IMR-90 (cell line): ENCODE results near the gene GTF2A1L. TPM values are rescaled to one million over a fixed set of nuclear protein-coding genes. Genes with fewer than 3 reads are reported as not detected.

ENCODE experiments used
- ATAC-seq: fragments of 200-7000 bp; cut with Tn5 transposase; 2 replicates; pipeline ENCODE4 v1.9.1; 2020; ENCODE audit warnings: low read depth, mild to moderate bottlenecking, moderate library complexity
- BruUV-seq: library from RNA; stranded (reverse); fragments of 400-500 nt; replicated peaks from 2 replicates; lab custom pipeline; 2021; lab: Mats Ljungman, UMichigan
- CTCF ChIA-PET: fragments of 300-600 bp; formaldehyde crosslinking; extraction: SDS; loops from one replicate; lab custom pipeline; 2021; ENCODE audit warnings: antibody characterized with exemption; lab: Yijun Ruan, JAX
- POLR2A ChIA-PET: fragments of 300-600 bp; sonication (Branson Sonifier 250); formaldehyde crosslinking; loops from one replicate; lab custom pipeline; 2022; ENCODE audit warnings: antibody characterized with exemption; ENCODE audit not compliant: unreplicated experiment; lab: Charles Lee
- DNase-seq: peaks from one replicate; pipeline ENCODE4 v3.0.0; 2013
- H2AFZ ChIP-seq: replicated peaks from 2 replicates; pipeline ENCODE3; 2013; ENCODE audit warnings: low read length, mild to moderate bottlenecking; ENCODE audit not compliant: poor library complexity
- H2AK5ac ChIP-seq: 2 replicates; pipeline ENCODE4 v1.6.1; 2013; ENCODE audit warnings: low read depth, low read length, inconsistent platforms
- H2AK9ac ChIP-seq: replicated peaks from 2 replicates; pipeline ENCODE3; 2013; ENCODE audit warnings: mild to moderate bottlenecking, low read depth, low read length, moderate library complexity; ENCODE audit not compliant: poor library complexity
- H2BK120ac ChIP-seq: 2 replicates; pipeline ENCODE4 v1.6.1; 2013; ENCODE audit warnings: low read depth, low read length, inconsistent platforms
- H2BK15ac ChIP-seq: 3 replicates; pipeline ENCODE4 v1.6.1; 2013; ENCODE audit warnings: low read depth, low read length, inconsistent platforms
- H2BK20ac ChIP-seq: 2 replicates; pipeline ENCODE4 v1.6.1; 2013; ENCODE audit warnings: low read depth, mild to moderate bottlenecking, inconsistent platforms, low read length, moderate library complexity
- H2BK5ac ChIP-seq: 2 replicates; pipeline ENCODE4 v1.6.1; 2013; ENCODE audit warnings: mild to moderate bottlenecking, low read depth, low read length, inconsistent platforms; ENCODE audit not compliant: poor library complexity, severe bottlenecking
- H3K14ac ChIP-seq: replicated peaks from 2 replicates; pipeline ENCODE4 v1.6.1; 2013; ENCODE audit warnings: low read depth, low read length, inconsistent platforms
- H3K18ac ChIP-seq: 2 replicates; pipeline ENCODE4 v1.6.1; 2013; ENCODE audit warnings: low read depth, low read length, control low read depth
- H3K23ac ChIP-seq: 2 replicates; pipeline ENCODE4 v1.6.1; 2013; ENCODE audit warnings: low read depth, low read length, inconsistent platforms
- H3K27ac ChIP-seq: 2 replicates; pipeline ENCODE4 v1.5.1; 2013; ENCODE audit warnings: mild to moderate bottlenecking, control low read depth, low read length; ENCODE audit not compliant: insufficient read depth
- H3K27me3 ChIP-seq: 2 replicates; pipeline ENCODE4 v1.6.1; 2013; ENCODE audit warnings: low read length; ENCODE audit not compliant: control insufficient read depth, insufficient read depth
- H3K36me3 ChIP-seq: 2 replicates; pipeline ENCODE4 v1.6.1; 2013; ENCODE audit warnings: low read length, mixed read lengths; ENCODE audit not compliant: control insufficient read depth, insufficient read depth
- H3K4ac ChIP-seq: 2 replicates; pipeline ENCODE4 v1.6.1; 2013; ENCODE audit warnings: low read depth, low read length, inconsistent platforms
- H3K4me1 ChIP-seq: 2 replicates; pipeline ENCODE4 v1.6.1; 2013; ENCODE audit warnings: low read length, mixed read lengths; ENCODE audit not compliant: control insufficient read depth, insufficient read depth
- H3K4me2 ChIP-seq: 2 replicates; pipeline ENCODE4 v1.6.1; 2013; ENCODE audit warnings: low read depth, mild to moderate bottlenecking, control low read depth, low read length, moderate library complexity
- H3K4me3 ChIP-seq: 2 replicates; pipeline ENCODE4 v1.5.1; 2013; ENCODE audit warnings: low read depth, mild to moderate bottlenecking, control low read depth, low read length, moderate library complexity; ENCODE audit not compliant: insufficient read depth
- H3K56ac ChIP-seq: 2 replicates; pipeline ENCODE4 v1.6.1; 2013; ENCODE audit warnings: low read length, inconsistent platforms; ENCODE audit not compliant: insufficient read depth; ENCODE audit errors: extremely low read depth
- H3K79me1 ChIP-seq, 2 experiments: 2 replicates each; pipeline ENCODE4 v1.6.1; 2013; ENCODE audit warnings: low read length in 2 of 2, inconsistent platforms in 1 of 2, low read depth in 1 of 2
- H3K9ac ChIP-seq: 2 replicates; pipeline ENCODE4 v1.6.1; 2013; ENCODE audit warnings: low read depth, low read length, control low read depth
- H3K9me1 ChIP-seq: 2 replicates; pipeline ENCODE4 v1.6.1; 2013; ENCODE audit warnings: low read length, inconsistent platforms; ENCODE audit not compliant: insufficient read depth
- H3K9me3 ChIP-seq: 2 replicates; pipeline ENCODE4 v1.6.1; 2013; ENCODE audit warnings: low read length; ENCODE audit not compliant: control insufficient read depth, insufficient read depth
- H4K20me1 ChIP-seq: 2 replicates; pipeline ENCODE4 v1.6.1; 2013; ENCODE audit warnings: low read length, inconsistent platforms; ENCODE audit not compliant: insufficient read depth
- H4K5ac ChIP-seq: 2 replicates; pipeline ENCODE4 v1.6.1; 2013; ENCODE audit warnings: mild to moderate bottlenecking, low read depth, low read length, control low read depth
- H4K8ac ChIP-seq, 2 experiments: 2 replicates each; pipeline ENCODE4 v1.6.1; 2013; ENCODE audit warnings: low read depth in 2 of 2, low read length in 2 of 2, control low read depth in 1 of 2, inconsistent platforms in 1 of 2
- H4K91ac ChIP-seq: 2 replicates; pipeline ENCODE4 v1.6.1; 2013; ENCODE audit warnings: low read depth, low read length, inconsistent platforms; ENCODE audit not compliant: insufficient read depth
- CTCF ChIP-seq: conservative IDR thresholded peaks from 2 replicates; pipeline ENCODE4 v1.5.1; 2012; ENCODE audit warnings: mild to moderate bottlenecking, low read depth, low read length, improper control_type of control experiment
- FOS ChIP-seq: fragments of 150-350 bp; IDR thresholded peaks from 2 replicates; pipeline ENCODE4 v1.6.1; 2016; ENCODE audit warnings: low read depth, low read length
- MAFK ChIP-seq: IDR thresholded peaks from 2 replicates; pipeline ENCODE4 v1.6.1; 2012; ENCODE audit warnings: low read depth, low read length, improper control_type of control experiment
- MXI1 ChIP-seq: IDR thresholded peaks from 2 replicates; pipeline ENCODE4 v1.6.1; 2012; ENCODE audit warnings: low read depth, mild to moderate bottlenecking, low read length, moderate library complexity, borderline replicate concordance
- NFE2L2 ChIP-seq: fragments of 150-350 bp; IDR thresholded peaks from 2 replicates; pipeline ENCODE4 v1.6.1; 2016; ENCODE audit warnings: low read depth, mild to moderate bottlenecking, low read length
- POLR2A ChIP-seq: IDR thresholded peaks from 2 replicates; pipeline ENCODE4 v1.6.1; 2012; ENCODE audit warnings: mild to moderate bottlenecking, low read depth, low read length
- RAD21 ChIP-seq: IDR thresholded peaks from 2 replicates; pipeline ENCODE4 v1.6.1; 2012; ENCODE audit warnings: low read length, improper control_type of control experiment
- RFX5 ChIP-seq: IDR thresholded peaks from 2 replicates; pipeline ENCODE4 v1.8.0; 2012; ENCODE audit warnings: low read depth, mild to moderate bottlenecking, low read length, moderate library complexity
- WGBS, 2 experiments: methylation state at CpG; one replicate each; pipeline versions ENCODE4 v1.1.5 to v1.1.7; 2013; ENCODE audit warnings: missing lambda C conversion rate in 2 of 2; ENCODE audit not compliant: insufficient read length in 1 of 2; ENCODE audit errors: extremely low coverage in 2 of 2; 5-methylcytosine and 5-hydroxymethylcytosine counted together
- dilution Hi-C: fragments of 300-500 bp; cut with HindIII; formaldehyde crosslinking; loops from one replicate; pipeline ENCODE4 v1.14.3; 2018; ENCODE audit warnings: low sequenced_read_pairs; ENCODE audit not compliant: unreplicated experiment
- in situ Hi-C: fragments of 300-500 bp; cut with MboI; formaldehyde crosslinking; loops from 3 replicates; pipeline ENCODE4 v1.14.3; 2019; ENCODE audit warnings: low sequenced_read_pairs, inconsistent platforms, mixed read lengths
- intact Hi-C: fragments of 100-400 bp; cut with micrococcal nuclease; formaldehyde crosslinking; loops from 2 replicates; pipeline ENCODE4 v1.10.0; 2022
- polyA plus RNA-seq, 3 experiments: library from polyadenylated mRNA; depleted of rRNA; stranded (reverse); fragments of >200 nt; gene quantifications; 2 replicates each; pipeline ENCODE4 v1.2.3, GENCODE V29; 2012; ENCODE audit warnings: low replicate concordance in 1 of 3
- total RNA-seq: library from RNA; depleted of rRNA; stranded (reverse); fragments of >200 nt; gene quantifications from 2 replicates; pipeline ENCODE4 v1.2.3, GENCODE V29; 2012
- TF ChIP-seq, protein P1 (sequence below): fragments of 150-350 bp; IDR thresholded peaks from 2 replicates; pipeline ENCODE4 v1.6.1; 2016; ENCODE audit warnings: low read depth, mild to moderate bottlenecking, low read length, moderate library complexity, borderline replicate concordance

GTF2A1L gene
- total and polyA plus RNA-seq, 2 of the 4 experiments (the other 2 are of a cell fraction): not detected

- Histone ChIP-seq H2BK20ac (no peak overlapping the region), H3K56ac (no peak overlapping the region), H4K91ac (no peak overlapping the region), H2AFZ (no peak overlapping the region), H4K8ac (no peak overlapping the region), H3K18ac (no peak overlapping the region), H3K9ac (no peak overlapping the region), H3K9me1 (no peaks in the 10 kb centered on the region), H3K9me3 (no peaks in the 10 kb centered on the region), H3K36me3 (no peaks in the 10 kb centered on the region), H2AK5ac (no peak overlapping the region), H3K14ac (no peak overlapping the region), H3K4me3 (no peak overlapping the region), H4K5ac (no peak overlapping the region), H2AK9ac (no peak overlapping the region), H2BK5ac (no peak overlapping the region), H2BK120ac (no peak overlapping the region), H3K27me3 (no peaks in the 10 kb centered on the region), H4K20me1 (no peaks in the 10 kb centered on the region), H3K79me1 (no peaks in the 10 kb centered on the region), H3K27ac (no peak overlapping the region), H3K4me2 (no peak overlapping the region), H3K4me1 (no peaks in the 10 kb centered on the region), H2BK15ac (no peak overlapping the region), H3K4ac (no peak overlapping the region), H3K23ac (no peak overlapping the region)
- WGBS, 2 experiments: no CpG with 5 or more reads among the region's 2 CpGs
- TF ChIP-seq NFE2L2 (no peak), CTCF (no peak), RFX5 (no peak), MAFK (no peak), RAD21 (no peak), MXI1 (no peak), FOS (no peak), POLR2A (no peak)
- TF ChIP-seq, protein P1, sequence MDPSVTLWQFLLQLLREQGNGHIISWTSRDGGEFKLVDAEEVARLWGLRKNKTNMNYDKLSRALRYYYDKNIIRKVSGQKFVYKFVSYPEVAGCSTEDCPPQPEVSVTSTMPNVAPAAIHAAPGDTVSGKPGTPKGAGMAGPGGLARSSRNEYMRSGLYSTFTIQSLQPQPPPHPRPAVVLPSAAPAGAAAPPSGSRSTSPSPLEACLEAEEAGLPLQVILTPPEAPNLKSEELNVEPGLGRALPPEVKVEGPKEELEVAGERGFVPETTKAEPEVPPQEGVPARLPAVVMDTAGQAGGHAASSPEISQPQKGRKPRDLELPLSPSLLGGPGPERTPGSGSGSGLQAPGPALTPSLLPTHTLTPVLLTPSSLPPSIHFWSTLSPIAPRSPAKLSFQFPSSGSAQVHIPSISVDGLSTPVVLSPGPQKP: no peak
- DNase-seq (no peak), ATAC-seq (no peak)
- BruUV-seq: no TSS peak
- in situ Hi-C loops (no loop called here), intact Hi-C loops (no loop called here), dilution Hi-C loops (no loop called here)
- POLR2A ChIA-PET: no interaction called here
- CTCF ChIA-PET: no interaction called here
Observed at GRCh38 chr2:48619526-48619925, 1.9 kb downstream of the GTF2A1L start.
